DOHH2 (cell line): Measurements from ENCODE around the gene ACAA1.
A peak's percentile ranks its signal among the peaks of the same experiment; 100 is the strongest.

Experiments
- H3F3A ChIP-seq: fragments of 200-600 bp; sonication (generic), shearing (Covaris generic); 2 replicates; pipeline ENCODE4 v1.6.0; 2016; ENCODE audit warnings: antibody characterized with exemption, mild to moderate bottlenecking; ENCODE audit not compliant: control insufficient read depth, insufficient read depth
- H3K27ac ChIP-seq: fragments of 200-600 bp; sonication (generic); 2 replicates; pipeline ENCODE4 v1.5.1; 2014; ENCODE audit warnings: low read depth, mild to moderate bottlenecking, low read length, moderate library complexity
- H3K27me3 ChIP-seq: fragments of 200-600 bp; sonication (generic); 2 replicates; pipeline ENCODE4 v1.6.1; 2014; ENCODE audit warnings: mild to moderate bottlenecking, low read length, mixed read lengths; ENCODE audit not compliant: control insufficient read depth
- H3K36me3 ChIP-seq: fragments of 200-600 bp; sonication (generic); 2 replicates; pipeline ENCODE4 v1.6.1; 2014; ENCODE audit warnings: mild to moderate bottlenecking, low read length, moderate library complexity, mixed read lengths; ENCODE audit not compliant: control insufficient read depth
- H3K4me1 ChIP-seq: fragments of 200-600 bp; sonication (generic); 2 replicates; pipeline ENCODE4 v1.6.1; 2014; ENCODE audit warnings: mild to moderate bottlenecking, low read length, mixed read lengths; ENCODE audit not compliant: control insufficient read depth
- H3K4me2 ChIP-seq: fragments of 200-600 bp; sonication (generic); 2 replicates; pipeline ENCODE4 v1.6.0; 2014; ENCODE audit warnings: mild to moderate bottlenecking, low read length, moderate library complexity
- H3K4me3 ChIP-seq: fragments of 200-600 bp; sonication (generic); 2 replicates; pipeline ENCODE4 v1.5.1; 2014; ENCODE audit warnings: mild to moderate bottlenecking, low read length, mixed read lengths
- H3K79me2 ChIP-seq: fragments of 200-600 bp; sonication (generic); 2 replicates; pipeline ENCODE4 v1.6.1; 2014; ENCODE audit warnings: mild to moderate bottlenecking, low read length, mixed read lengths; ENCODE audit not compliant: control insufficient read depth
- H3K9me2 ChIP-seq: fragments of 200-600 bp; sonication (generic); replicated peaks from 2 replicates; pipeline ENCODE4 v1.6.1; 2014; ENCODE audit warnings: mild to moderate bottlenecking, low read length, mixed read lengths; ENCODE audit not compliant: control insufficient read depth
- H3K9me3 ChIP-seq: fragments of 200-600 bp; sonication (generic); 2 replicates; pipeline ENCODE4 v1.6.1; 2014; ENCODE audit warnings: antibody characterized with exemption, low read length, mixed read lengths; ENCODE audit not compliant: control insufficient read depth, insufficient read depth
- H4K20me1 ChIP-seq: fragments of 200-600 bp; sonication (generic); 2 replicates; pipeline ENCODE4 v1.6.0; 2014; ENCODE audit warnings: low read depth, mild to moderate bottlenecking, antibody characterized with exemption, low read length, moderate library complexity; ENCODE audit not compliant: control insufficient read depth, insufficient read depth
- CTCF ChIP-seq: fragments of 200-600 bp; sonication (generic); IDR thresholded peaks from one replicate; pipeline ENCODE4 v1.5.1; 2014; ENCODE audit warnings: antibody characterized with exemption, mild to moderate bottlenecking, low read depth, low read length; ENCODE audit not compliant: poor library complexity, severe bottlenecking
- EZH2phosphoT487 ChIP-seq: fragments of 200-600 bp; sonication (generic); IDR thresholded peaks from 2 replicates; pipeline ENCODE4 v1.6.1; 2017; ENCODE audit warnings: borderline replicate concordance, mild to moderate bottlenecking, antibody characterized with exemption, low read length, moderate library complexity, mixed read lengths

The ACAA1 gene

GRCh38 chr3:38136777-38137614, at the start of gene ACAA1:
Gene ACAA1 (minus strand): TSS chr3:38137127. CDS start chr3:38137035, 92 bp downstream.
- H3K4me2 ChIP-seq: peak within 1 kb of the TSS; percentile 94
- peak within 1 kb of the TSS; percentile 37 for H3K27ac ChIP-seq
- no peaks in the 10 kb centered on the region for H3K27me3 ChIP-seq
- no peaks in the 10 kb centered on the region for H3F3A ChIP-seq
- no peaks in the 10 kb centered on the region for H3K9me3 ChIP-seq
- H3K4me1 ChIP-seq: peaks cover 35% of the 10 kb centered on the region
- no peak for TF ChIP-seq CTCF
- TF ChIP-seq EZH2phosphoT487: no peak
- peaks cover 68% of the 10 kb centered on the region for H3K36me3 ChIP-seq
- peaks cover 3% of the 10 kb centered on the region; the same call in 1 of the 2 replicates for H4K20me1 ChIP-seq
- peaks cover 48% of the 10 kb centered on the region for H3K79me2 ChIP-seq
- no peaks in the 10 kb centered on the region for H3K9me2 ChIP-seq
- peak within 1 kb of the TSS; percentile 90 for H3K4me3 ChIP-seq

GRCh38 chr3:38177181-38177580, 40.3 kb upstream of the ACAA1 start:
- H3K27me3 ChIP-seq: no peaks in the 10 kb centered on the region
- H3K79me2 ChIP-seq: peaks cover 94% of the 10 kb centered on the region
- no peak overlapping the region for H3K4me3 ChIP-seq
- H4K20me1 ChIP-seq: peaks cover under 1% of the 10 kb centered on the region; the same call in 1 of the 2 replicates
- no peak overlapping the region for H3K27ac ChIP-seq
- TF ChIP-seq EZH2phosphoT487 (no peak), CTCF (no peak)
- no peaks in the 10 kb centered on the region for H3K9me3 ChIP-seq
- H3K4me1 ChIP-seq: no peaks in the 10 kb centered on the region
- H3K4me2 ChIP-seq: no peak overlapping the region
- no peaks in the 10 kb centered on the region for H3K9me2 ChIP-seq
- no peaks in the 10 kb centered on the region; the same call in 1 of the 2 replicates for H3K36me3 ChIP-seq
- H3F3A ChIP-seq: no peaks in the 10 kb centered on the region

GRCh38 chr3:38173834-38174418, 37.0 kb upstream of the ACAA1 start:
- H3K4me3 ChIP-seq: no peak overlapping the region
- no peaks in the 10 kb centered on the region for H3K9me3 ChIP-seq
- no peak overlapping the region for H3K27ac ChIP-seq
- H3F3A ChIP-seq: no peaks in the 10 kb centered on the region
- H3K79me2 ChIP-seq: peaks cover 96% of the 10 kb centered on the region
- peaks cover 4% of the 10 kb centered on the region for H3K4me1 ChIP-seq
- H4K20me1 ChIP-seq: peaks cover 11% of the 10 kb centered on the region; the same call in 1 of the 2 replicates
- TF ChIP-seq CTCF: no peak
- no peak overlapping the region for H3K4me2 ChIP-seq
- no peaks in the 10 kb centered on the region for H3K36me3 ChIP-seq
- no peaks in the 10 kb centered on the region for H3K9me2 ChIP-seq
- no peaks in the 10 kb centered on the region for H3K27me3 ChIP-seq
